Naive thymus-derived CD4-positive, alpha-beta T cell (primary cell): Measurements from ENCODE around the gene TMEM132C. TPM values are rescaled to one million over a fixed set of nuclear protein-coding genes. Genes with fewer than 3 reads are reported as not detected.

Source experiments
- ATAC-seq: fragments of 150-1000 bp; cut with Tn5 transposase; 2 replicates; pipeline ENCODE4 v1.10.0; 2021; ENCODE audit warnings: mild to moderate bottlenecking, moderate library complexity
- CTCF ChIA-PET: fragments of 350-600 bp; sonication (Branson Sonifier 250); formaldehyde crosslinking; loops from one replicate; lab custom pipeline; 2021; ENCODE audit warnings: antibody characterized with exemption; lab: Charles Lee
- POLR2A ChIA-PET: fragments of 350-600 bp; sonication (Branson Sonifier 250); formaldehyde crosslinking; loops from one replicate; lab custom pipeline; 2021; ENCODE audit warnings: antibody characterized with exemption, inconsistent platforms; lab: Charles Lee
- DNase-seq, 9 donors: peaks; one replicate each; pipeline versions ENCODE4 v3.0.0 to v3.0.0-alpha.2; 2020 to 2022; ENCODE audit warnings: mixed read lengths in 1 of 9
- H3K27ac ChIP-seq: one replicate; pipeline ENCODE4 v1.7.0; 2013; ENCODE audit warnings: mild to moderate bottlenecking, low read depth, low read length, moderate library complexity
- H3K27me3 ChIP-seq, 2 donors: one replicate each; pipeline ENCODE4 v1.7.0; 2013; ENCODE audit warnings: low read length in 2 of 2, mild to moderate bottlenecking in 2 of 2, moderate library complexity in 2 of 2; ENCODE audit not compliant: control insufficient read depth in 2 of 2, insufficient read depth in 2 of 2
- H3K36me3 ChIP-seq, 3 experiments: 1 replicate in 2 of 3; 2 replicates in 1 of 3; pipeline ENCODE4 v1.7.0; 2013; ENCODE audit warnings: low read length in 3 of 3, mild to moderate bottlenecking in 3 of 3, moderate library complexity in 1 of 3; ENCODE audit not compliant: insufficient read depth in 3 of 3, control insufficient read depth in 2 of 3
- H3K4me1 ChIP-seq, 2 donors: one replicate each; pipeline ENCODE4 v1.7.0; 2013; ENCODE audit warnings: low read length in 2 of 2, mild to moderate bottlenecking in 2 of 2, moderate library complexity in 1 of 2; ENCODE audit not compliant: control insufficient read depth in 2 of 2, insufficient read depth in 2 of 2
- H3K4me3 ChIP-seq: 2 replicates; pipeline ENCODE4 v1.7.0; 2013; ENCODE audit warnings: mild to moderate bottlenecking, low read length
- H3K9me3 ChIP-seq, 3 experiments: 1 replicate in 2 of 3; 2 replicates in 1 of 3; pipeline ENCODE4 v1.7.0; 2013; ENCODE audit warnings: low read length in 3 of 3; ENCODE audit not compliant: control insufficient read depth in 2 of 3
- H3K27ac Mint-ChIP-seq, 9 donors: one replicate each; pipeline ENCODE4 v1.8.0; 2020 to 2022; ENCODE audit warnings: mixed read lengths in 9 of 9, mild to moderate bottlenecking in 8 of 9, moderate library complexity in 5 of 9, inconsistent platforms in 2 of 9
- H3K27me3 Mint-ChIP-seq, 5 donors: one replicate each; pipeline ENCODE4 v1.8.0; 2021 to 2022; ENCODE audit warnings: mixed read lengths in 5 of 5, mild to moderate bottlenecking in 1 of 5
- H3K36me3 Mint-ChIP-seq, 5 donors: one replicate each; pipeline ENCODE4 v1.8.0; 2020 to 2022; ENCODE audit warnings: mixed read lengths in 5 of 5, mild to moderate bottlenecking in 3 of 5, inconsistent platforms in 1 of 5
- H3K4me1 Mint-ChIP-seq, 7 donors: one replicate each; pipeline ENCODE4 v1.8.0; 2020 to 2022; ENCODE audit warnings: mixed read lengths in 7 of 7, mild to moderate bottlenecking in 3 of 7, inconsistent platforms in 1 of 7
- H3K4me3 Mint-ChIP-seq, 10 donors: one replicate each; pipeline ENCODE4 v1.8.0; 2020 to 2022; ENCODE audit warnings: mild to moderate bottlenecking in 10 of 10, mixed read lengths in 10 of 10, moderate library complexity in 6 of 10, inconsistent platforms in 2 of 10
- H3K9me3 Mint-ChIP-seq, 11 donors: one replicate each; pipeline ENCODE4 v1.8.0; 2020 to 2022; ENCODE audit warnings: mixed read lengths in 11 of 11, mild to moderate bottlenecking in 4 of 11, inconsistent platforms in 1 of 11, moderate library complexity in 1 of 11
- intact Hi-C, 2 donors: fragments of 100-400 bp; cut with micrococcal nuclease; formaldehyde crosslinking; loops; one replicate each; pipeline ENCODE4 v1.15.1; 2023
- polyA plus RNA-seq, 2 donors: library from polyadenylated mRNA; unstranded; fragments of 300-500 nt; fragmentation: Illumina TruSeq; gene quantifications; one replicate each; pipeline ENCODE4 v1.2.3, GENCODE V29; 2021
- total RNA-seq, 6 experiments: library from RNA in 5 of 6; stranded (reverse) in 5 of 6; gene quantifications; 1 replicate in 5 of 6; 2 replicates in 1 of 6; pipeline ENCODE4 v1.2.3 and lab custom pipeline; 2021 to 2026

TMEM132C gene
- total and polyA plus RNA-seq, 7 experiments from 2014 or later: not detected

DNA sequence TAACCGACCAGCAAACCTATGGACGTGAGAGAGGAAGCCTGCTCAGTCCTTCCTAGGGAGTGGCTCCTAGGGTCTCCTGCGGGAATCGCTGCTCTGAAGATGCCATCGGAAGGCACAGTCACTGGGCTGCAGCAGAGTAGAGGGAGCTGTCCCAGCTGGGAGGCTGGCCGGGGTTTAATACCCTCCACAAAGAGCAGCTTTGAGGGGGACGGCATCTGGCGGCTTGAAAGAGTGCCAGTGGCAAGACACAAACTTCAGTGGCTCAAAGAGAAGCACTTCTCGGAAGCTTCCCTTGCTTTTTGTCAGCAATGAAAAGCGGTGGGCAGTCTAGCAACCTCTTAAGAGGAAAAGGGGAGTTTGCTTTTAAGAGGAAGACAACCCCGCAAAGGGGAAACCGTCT is 114.6 kb downstream of the TMEM132C start:
- CTCF ChIA-PET: no interaction called here
- ATAC-seq: no peak
- POLR2A ChIA-PET: no interaction called here
- H3K9me3 ChIP-seq: no peaks in the 10 kb centered on the region
- H3K4me1 Mint-ChIP-seq: no peaks in the 10 kb centered on the region
- no peak overlapping the region for H3K27ac Mint-ChIP-seq
- no peaks in the 10 kb centered on the region for H3K36me3 ChIP-seq
- peaks cover 0 to 7% (median 0%) of the 10 kb centered on the region in 5 donors for H3K36me3 Mint-ChIP-seq
- intact Hi-C loops: no loop called here
- H3K27me3 ChIP-seq: no peaks in the 10 kb centered on the region
- H3K4me3 Mint-ChIP-seq: no peak overlapping the region
- no peaks in the 10 kb centered on the region for H3K4me1 ChIP-seq
- H3K4me3 ChIP-seq: no peak overlapping the region
- no peak overlapping the region for H3K27ac ChIP-seq
- peaks cover 0 to 16% (median 10%) of the 10 kb centered on the region in 5 donors for H3K27me3 Mint-ChIP-seq
- DNase-seq: no peak
- peaks cover 0 to 11% (median 6%) of the 10 kb centered on the region in 11 donors for H3K9me3 Mint-ChIP-seq

DNA sequence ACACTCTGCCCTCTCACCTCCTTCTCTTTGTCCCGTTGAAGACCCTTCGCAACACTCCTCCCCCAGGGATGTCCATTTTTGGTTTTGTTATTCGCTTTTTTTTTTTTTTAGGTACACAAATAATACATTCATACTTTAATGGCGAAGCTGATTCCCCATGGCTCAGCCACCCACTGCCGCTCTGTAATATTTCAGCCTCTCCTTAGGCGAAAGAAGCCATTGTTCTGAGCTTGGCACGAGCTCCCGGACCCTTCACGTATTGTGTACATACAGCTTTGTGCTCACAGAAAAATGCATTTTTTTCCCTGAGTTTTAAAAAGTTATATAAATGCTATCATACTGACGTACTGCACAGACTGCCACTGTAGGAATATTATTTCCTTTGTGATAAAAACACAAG is 115.0 kb downstream of the TMEM132C start:
- intact Hi-C loops: no loop called here
- ChIA-PET CTCF (no interaction called here), POLR2A (no interaction called here)
- H3K4me1 ChIP-seq: no peaks in the 10 kb centered on the region
- Mint-ChIP-seq H3K9me3 (peaks cover 0 to 11% (median 6%) of the 10 kb centered on the region in 11 donors), H3K4me1 (no peaks in the 10 kb centered on the region), H3K36me3 (peaks cover 0 to 7% (median 0%) of the 10 kb centered on the region in 5 donors), H3K27me3 (peaks cover 0 to 16% (median 13%) of the 10 kb centered on the region in 5 donors), H3K4me3 (no peak overlapping the region), H3K27ac (no peak overlapping the region)
- ATAC-seq: no peak
- no peak for DNase-seq
- no peak overlapping the region for H3K27ac ChIP-seq
- H3K4me3 ChIP-seq: no peak overlapping the region
- no peaks in the 10 kb centered on the region for H3K36me3 ChIP-seq
- H3K9me3 ChIP-seq: no peaks in the 10 kb centered on the region
- no peaks in the 10 kb centered on the region for H3K27me3 ChIP-seq

DNA sequence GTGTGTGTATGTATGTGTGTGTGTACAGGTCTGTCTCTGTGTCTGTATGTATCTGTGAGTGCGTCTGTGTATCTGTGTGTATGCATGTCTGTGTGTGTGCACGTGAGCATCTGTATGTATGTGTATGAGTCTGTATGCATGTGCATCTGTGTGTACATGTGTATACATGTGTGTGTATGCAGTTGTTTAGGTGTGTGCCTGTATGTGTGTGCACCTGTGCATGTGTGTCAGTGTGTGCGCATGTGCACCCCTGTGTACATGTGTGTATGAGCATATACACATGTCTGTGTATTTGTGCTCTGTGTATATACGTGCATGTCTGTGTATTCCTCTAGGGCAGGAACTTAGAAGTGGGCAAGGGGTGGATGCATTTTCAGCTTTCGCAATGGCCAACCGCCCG is 116.0 kb downstream of the TMEM132C start:
- H3K36me3 Mint-ChIP-seq: peaks cover 0 to 4% (median 0%) of the 10 kb centered on the region in 5 donors
- CTCF ChIA-PET: no interaction called here
- Histone ChIP-seq H3K27me3 (no peaks in the 10 kb centered on the region), H3K27ac (no peak overlapping the region), H3K4me1 (no peaks in the 10 kb centered on the region), H3K9me3 (no peaks in the 10 kb centered on the region), H3K36me3 (no peaks in the 10 kb centered on the region), H3K4me3 (no peak overlapping the region)
- ATAC-seq (peak; percentile 16), DNase-seq (no peak)
- H3K4me3 Mint-ChIP-seq: no peak overlapping the region
- no peak overlapping the region for H3K27ac Mint-ChIP-seq
- H3K4me1 Mint-ChIP-seq: no peaks in the 10 kb centered on the region
- POLR2A ChIA-PET: no interaction called here
- intact Hi-C loops: no loop called here
- H3K27me3 Mint-ChIP-seq: peaks cover 0 to 16% (median 10%) of the 10 kb centered on the region in 5 donors
- peaks cover 0 to 10% (median 5%) of the 10 kb centered on the region in 11 donors for H3K9me3 Mint-ChIP-seq

DNA sequence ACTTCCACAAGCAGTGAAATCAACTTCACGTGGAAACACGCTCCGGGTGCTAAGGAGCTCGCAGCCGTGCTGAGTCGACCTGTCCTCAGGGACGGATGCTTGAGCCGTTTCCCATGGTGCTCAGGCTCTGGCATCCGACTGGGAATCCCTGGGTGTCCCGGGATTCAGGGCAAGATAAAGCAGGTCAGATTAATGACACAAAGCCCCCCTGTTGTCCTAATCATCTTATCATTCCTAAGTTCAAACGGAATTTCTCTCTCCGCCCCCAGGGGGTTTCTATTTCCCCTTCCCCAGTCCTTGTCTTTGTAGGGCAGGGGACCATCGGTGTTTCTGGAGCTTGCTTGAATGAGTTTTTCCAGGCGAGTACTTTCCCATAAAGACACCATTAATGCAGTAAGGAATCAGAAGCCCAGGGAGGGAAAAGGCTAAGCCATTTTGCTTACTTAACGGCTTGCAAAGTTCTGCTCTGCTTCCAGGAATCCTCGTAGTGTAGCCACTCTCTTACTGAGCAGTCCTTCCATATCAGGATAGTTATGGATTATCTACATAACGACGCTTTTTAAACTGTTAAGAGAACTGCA is 116.5 kb downstream of the TMEM132C start:
- H3K9me3 Mint-ChIP-seq: peaks cover 0 to 10% (median 5%) of the 10 kb centered on the region in 11 donors
- no peak for DNase-seq
- no peak overlapping the region for H3K27ac ChIP-seq
- H3K36me3 ChIP-seq: no peaks in the 10 kb centered on the region
- ChIA-PET POLR2A (no interaction called here), CTCF (no interaction called here)
- H3K27me3 ChIP-seq: no peaks in the 10 kb centered on the region
- peaks cover 0 to 4% (median 0%) of the 10 kb centered on the region in 5 donors for H3K36me3 Mint-ChIP-seq
- H3K4me1 Mint-ChIP-seq: no peaks in the 10 kb centered on the region
- H3K9me3 ChIP-seq: no peaks in the 10 kb centered on the region
- H3K4me3 Mint-ChIP-seq: no peak overlapping the region
- no peaks in the 10 kb centered on the region for H3K4me1 ChIP-seq
- H3K27me3 Mint-ChIP-seq: peaks cover 0 to 16% (median 10%) of the 10 kb centered on the region in 5 donors
- intact Hi-C loops: no loop called here
- H3K4me3 ChIP-seq: no peak overlapping the region
- no peak for ATAC-seq
- no peak overlapping the region for H3K27ac Mint-ChIP-seq

DNA sequence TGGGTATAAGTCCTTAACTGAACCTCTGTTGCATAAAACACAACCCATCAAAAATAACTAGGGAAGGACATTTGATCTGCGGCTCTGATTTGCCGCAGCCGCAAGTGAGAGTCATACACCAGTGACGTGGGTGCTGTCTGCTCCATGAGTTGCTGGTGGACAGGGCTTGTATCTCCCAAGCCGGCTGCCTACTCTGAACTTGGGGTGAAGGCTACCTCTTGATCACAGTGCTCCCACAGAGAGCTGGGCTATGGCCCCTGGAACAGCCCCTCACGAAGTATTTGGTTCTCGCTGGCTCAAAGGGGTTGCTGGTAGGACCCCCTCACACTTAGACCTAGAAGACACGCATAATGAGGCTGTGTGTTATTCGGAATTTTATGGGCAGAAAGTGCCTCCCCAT is 118.8 kb downstream of the TMEM132C start:
- Histone ChIP-seq H3K9me3 (no peaks in the 10 kb centered on the region), H3K27me3 (no peaks in the 10 kb centered on the region), H3K36me3 (no peaks in the 10 kb centered on the region), H3K27ac (no peak overlapping the region), H3K4me1 (no peaks in the 10 kb centered on the region), H3K4me3 (no peak overlapping the region)
- ATAC-seq (no peak), DNase-seq (no peak)
- Mint-ChIP-seq H3K36me3 (no peaks in the 10 kb centered on the region), H3K27ac (no peak overlapping the region), H3K9me3 (peaks cover 0 to 7% (median 0%) of the 10 kb centered on the region in 11 donors), H3K4me3 (no peak overlapping the region), H3K4me1 (no peaks in the 10 kb centered on the region), H3K27me3 (peaks cover 0 to 18% (median 6%) of the 10 kb centered on the region in 5 donors)
- CTCF ChIA-PET: no interaction called here
- intact Hi-C loops: no loop called here
- POLR2A ChIA-PET: no interaction called here

DNA sequence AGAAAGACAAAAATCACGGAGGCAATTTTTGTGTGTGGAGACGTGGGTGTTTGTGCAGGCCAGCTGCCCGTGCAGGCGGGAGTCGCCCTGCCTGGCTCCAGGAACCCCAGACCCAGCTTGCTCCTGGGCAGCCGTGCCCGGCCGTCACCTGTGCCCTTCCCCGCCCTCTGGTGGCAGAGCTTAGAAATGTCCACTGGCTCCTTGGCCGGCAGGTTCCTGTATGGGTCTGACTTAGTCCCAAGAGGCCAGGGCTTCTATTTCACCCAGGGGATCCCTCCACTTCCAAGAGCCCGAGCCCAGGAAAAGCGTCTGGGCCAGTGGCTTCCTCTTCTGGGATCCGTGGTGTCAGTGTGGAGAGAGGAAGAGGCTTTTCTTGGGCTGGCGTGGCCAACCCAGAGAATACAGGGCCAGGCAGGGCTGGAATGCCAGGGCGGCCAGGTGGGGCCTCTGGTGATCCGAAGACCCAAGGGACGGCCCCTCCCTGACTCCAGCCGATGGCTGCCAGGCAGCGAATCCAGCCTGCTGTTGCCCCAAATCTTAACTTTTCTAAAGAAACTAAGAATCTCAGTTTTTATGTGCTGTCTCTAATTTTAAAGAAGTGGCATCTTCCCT is 120.9 kb downstream of the TMEM132C start:
- DNase-seq (peak in 1 of 9 donors; percentile 26), ATAC-seq (no peak)
- H3K27ac Mint-ChIP-seq: no peak overlapping the region
- no peaks in the 10 kb centered on the region for H3K36me3 ChIP-seq
- H3K9me3 Mint-ChIP-seq: peaks cover 0 to 9% (median 2%) of the 10 kb centered on the region in 11 donors
- H3K9me3 ChIP-seq: no peaks in the 10 kb centered on the region
- peaks cover 0 to 5% (median 0%) of the 10 kb centered on the region in 5 donors for H3K36me3 Mint-ChIP-seq
- H3K4me3 ChIP-seq: no peak overlapping the region
- no peaks in the 10 kb centered on the region for H3K4me1 Mint-ChIP-seq
- H3K4me3 Mint-ChIP-seq: no peak overlapping the region
- intact Hi-C loops: no loop called here
- no peak overlapping the region for H3K27ac ChIP-seq
- ChIA-PET POLR2A (no interaction called here), CTCF (no interaction called here)
- no peaks in the 10 kb centered on the region for H3K27me3 ChIP-seq
- peaks cover 0 to 18% (median 6%) of the 10 kb centered on the region in 5 donors for H3K27me3 Mint-ChIP-seq
- no peaks in the 10 kb centered on the region for H3K4me1 ChIP-seq
